Left lung (tissue), 10 donors: Measurements from ENCODE around the gene METTL16. TPM values are rescaled to one million over a fixed set of nuclear protein-coding genes. Genes with fewer than 3 reads are reported as not detected.

Source experiments
- ATAC-seq: fragments of 200-7000 bp; cut with Tn5 transposase; one replicate; pipeline ENCODE4 v1.9.1; 2020; ENCODE audit warnings: moderate library complexity
- DNase-seq, 4 donors: peaks; one replicate each; pipeline ENCODE4 v3.0.0-alpha.2; 2013 to 2020
- H3K27ac ChIP-seq, 2 donors: fragments of 200-600 bp; sonication (generic) in 1 of 2; one replicate each; pipeline versions ENCODE4 v1.5.0 to v1.8.0; 2020 to 2021
- H3K27me3 ChIP-seq, 2 donors: fragments of 200-600 bp; sonication (generic) in 1 of 2; one replicate each; pipeline versions ENCODE4 v1.5.0 to v1.8.0; 2020 to 2021
- H3K36me3 ChIP-seq, 2 donors: fragments of 200-600 bp; sonication (generic) in 1 of 2; one replicate each; pipeline versions ENCODE4 v1.5.0 to v1.8.0; 2020 to 2021
- H3K4me1 ChIP-seq, 2 donors: fragments of 200-600 bp; one replicate each; pipeline ENCODE4 v1.8.0; 2021
- H3K4me3 ChIP-seq, 2 donors: fragments of 200-600 bp; sonication (generic) in 1 of 2; one replicate each; pipeline versions ENCODE4 v1.5.0 to v1.8.0; 2020 to 2021; ENCODE audit warnings: mild to moderate bottlenecking in 1 of 2
- H3K9me3 ChIP-seq, 2 donors: fragments of 200-600 bp; sonication (generic) in 1 of 2; one replicate each; pipeline versions ENCODE4 v1.5.0 to v1.8.0; 2020 to 2021
- CTCF ChIP-seq, 2 donors: fragments of 200-600 bp; sonication (generic) in 1 of 2; IDR thresholded peaks; one replicate each; pipeline versions ENCODE4 v1.5.0 to v1.8.0; 2021; ENCODE audit warnings: antibody characterized with exemption in 2 of 2
- intact Hi-C, 2 donors: fragments of 100-400 bp; cut with DNase I; formaldehyde crosslinking; loops; one replicate each; pipeline versions ENCODE4 v1.11.2 to v1.14.2; 2022
- polyA plus RNA-seq, 6 donors: library from polyadenylated mRNA; unstranded; fragments of 120-200 nt; gene quantifications; one replicate each; pipeline ENCODE4 v1.2.1, GENCODE V29; 2013; ENCODE audit not compliant: insufficient read length in 6 of 6
- total RNA-seq, 2 donors: library from RNA; stranded (reverse); fragmentation: NEBNext Ultra II Directional; extraction: Animal tissue kit (Norgen Biotek cat#: 25700); gene quantifications; one replicate each; pipeline ENCODE4 v1.2.1, GENCODE V29; 2021
- donor health status: DM: no; HTN: yes; CAD: no.
- donor health status: DM: no; HTN: no; CAD: no.

The METTL16 gene
- total and polyA plus RNA-seq, 8 donors, result 25.1 to 51.8 (median 38.7) TPM

DNA sequence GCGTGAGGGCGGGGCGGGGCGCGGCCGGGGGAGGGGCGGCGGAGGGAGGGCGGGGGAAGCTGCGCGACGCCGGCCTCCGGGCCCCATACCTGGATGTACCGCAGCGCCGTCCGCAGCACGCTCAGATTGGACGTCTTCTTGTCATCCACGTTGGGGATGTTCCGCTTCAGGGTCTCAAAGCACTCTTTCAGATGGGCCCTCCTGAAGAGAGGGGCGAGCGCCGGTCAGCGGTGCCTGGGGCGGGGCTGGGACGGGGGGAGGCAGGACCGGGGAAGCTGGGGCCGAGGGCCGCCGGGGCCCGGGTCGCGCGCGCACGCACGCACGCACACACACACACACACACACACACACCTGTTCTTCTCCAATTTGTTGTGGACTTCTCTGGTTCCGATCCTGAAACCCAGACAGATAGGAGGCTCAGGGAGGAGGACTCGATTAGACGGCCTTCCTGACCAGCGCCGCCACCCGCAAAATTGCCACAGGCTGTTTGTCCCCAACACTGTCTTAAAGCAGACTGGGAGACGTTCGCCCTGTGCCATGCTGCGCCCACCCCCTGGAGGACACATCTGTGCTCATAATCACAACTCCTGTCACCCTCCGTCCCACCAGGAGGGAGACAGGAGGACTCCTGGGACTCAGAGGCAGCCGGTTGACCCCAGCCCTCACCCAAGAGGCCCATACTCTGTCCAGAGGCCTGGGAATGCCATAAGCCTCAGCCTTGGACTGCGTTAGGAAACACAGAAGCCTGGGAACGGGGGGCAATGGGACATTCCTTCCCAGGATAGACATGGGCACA lies 117.5 kb downstream of the METTL16 start:
- Histone ChIP-seq H3K4me1 (peaks cover 57 to 77% of the 10 kb centered on the region in 2 donors), H3K27me3 (no peaks in the 10 kb centered on the region), H3K36me3 (peaks cover 0 to 3% of the 10 kb centered on the region in 2 donors), H3K27ac (peak overlapping the region; percentile 99 to 100), H3K4me3 (peak overlapping the region; percentile 59 to 87), H3K9me3 (no peaks in the 10 kb centered on the region)
- intact Hi-C loops, result no loop called here
- DNase-seq (no peak), ATAC-seq (no peak)
- no peak for TF ChIP-seq CTCF (IDR thresholded peaks at IDR 0.05)

DNA sequence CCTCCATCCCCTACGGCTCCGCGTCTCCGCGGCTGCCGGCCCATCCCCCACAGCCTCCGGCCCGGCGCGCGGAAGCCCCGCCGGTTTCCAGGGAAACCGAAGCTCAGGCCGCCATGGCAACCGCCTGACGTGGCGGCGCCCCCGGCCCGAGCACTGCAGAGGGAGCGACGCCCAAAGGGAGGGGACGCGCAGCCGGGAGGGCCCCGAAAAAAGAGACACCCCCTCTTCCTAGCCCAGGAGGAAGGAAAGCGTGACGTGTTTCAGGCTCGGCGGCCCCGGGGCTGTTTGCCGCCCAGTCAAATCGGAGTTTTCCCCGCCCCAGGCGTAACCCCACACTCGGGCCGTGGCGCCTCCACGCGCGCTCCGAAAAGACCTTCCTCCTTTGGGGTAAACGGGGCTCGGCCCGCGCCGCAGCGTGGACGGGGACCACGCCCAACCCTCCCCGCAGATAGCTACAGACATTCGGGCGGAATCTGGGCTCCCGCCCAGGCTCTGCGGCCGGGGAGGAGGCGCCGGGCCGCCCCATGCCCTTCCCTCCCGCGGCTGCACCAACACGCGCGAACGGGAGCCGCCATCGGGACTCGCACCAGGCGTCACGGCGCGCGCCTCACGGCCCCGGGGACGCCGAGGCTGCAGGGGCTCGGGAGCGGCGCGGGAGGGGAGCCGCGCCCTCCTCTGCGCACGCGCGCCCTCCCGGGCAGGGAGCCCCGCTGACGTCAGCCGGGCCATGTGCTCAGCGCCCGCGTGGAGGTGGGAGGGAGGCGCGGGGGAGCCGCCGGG lies 118.3 kb downstream of the METTL16 start:
- H3K27me3 ChIP-seq, result no peaks in the 10 kb centered on the region
- ATAC-seq (peak; percentile 46), DNase-seq (peak; percentile 85 to 98 (median 92))
- intact Hi-C loops, result no loop called here
- peak overlapping the region; percentile 99 to 100 for H3K27ac ChIP-seq
- no peaks in the 10 kb centered on the region for H3K9me3 ChIP-seq
- TF ChIP-seq CTCF (IDR thresholded peaks at IDR 0.05), result no peak
- H3K4me3 ChIP-seq, result peak overlapping the region; percentile 59 to 87
- peaks cover 53 to 74% of the 10 kb centered on the region in 2 donors for H3K4me1 ChIP-seq
- H3K36me3 ChIP-seq, result peaks cover 0 to 4% of the 10 kb centered on the region in 2 donors

DNA sequence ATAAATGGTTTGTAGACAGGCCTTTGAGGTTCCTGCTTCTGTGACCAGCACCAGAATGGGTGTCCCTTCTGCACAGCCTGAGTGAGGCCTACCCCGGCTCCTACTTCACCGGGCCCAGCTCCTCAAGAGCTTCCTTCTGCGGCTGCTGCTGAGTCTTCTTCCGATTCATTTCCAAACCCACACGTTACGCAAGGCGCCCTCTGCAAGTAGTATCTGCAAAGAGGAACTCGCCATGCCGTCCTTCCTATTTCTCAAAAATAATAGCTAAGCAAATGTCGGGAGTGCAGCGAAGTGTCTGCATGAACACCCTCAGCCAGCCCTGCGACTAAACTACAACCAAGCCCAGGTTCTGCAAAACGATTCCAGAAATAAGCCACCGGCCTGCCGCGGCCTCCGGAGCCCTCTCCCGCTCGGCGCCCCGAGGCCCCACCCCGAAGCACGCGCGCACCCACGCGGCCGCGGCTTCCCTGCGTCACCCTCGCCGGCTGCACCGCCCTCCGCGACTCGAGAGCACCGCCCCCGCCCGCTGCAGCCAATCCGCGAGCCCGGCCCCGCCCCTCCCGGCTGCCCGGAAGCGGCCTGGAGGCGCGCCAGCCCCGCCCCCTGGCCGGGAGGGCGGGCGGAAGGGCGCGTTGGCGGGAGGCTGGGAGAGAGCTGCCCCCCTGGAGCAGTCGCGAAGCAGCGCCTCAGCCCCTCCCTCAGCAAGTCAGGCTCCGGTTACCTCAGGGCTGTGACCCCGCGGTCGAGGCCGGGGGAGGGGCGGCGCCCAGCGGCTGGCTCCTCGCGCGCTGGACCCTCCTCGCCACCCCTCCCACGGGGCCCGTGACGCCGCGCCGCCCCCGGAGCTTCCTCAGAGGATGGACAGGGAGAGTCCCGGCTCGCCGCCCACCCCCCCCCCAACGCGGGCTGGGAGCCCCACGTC lies 119.2 kb downstream of the METTL16 start:
- Histone ChIP-seq H3K36me3 (peaks cover 0 to 13% of the 10 kb centered on the region in 2 donors), H3K27ac (peak overlapping the region; percentile 99 to 100), H3K4me3 (peak overlapping the region; percentile 59 to 87), H3K4me1 (peaks cover 45 to 65% of the 10 kb centered on the region in 2 donors), H3K9me3 (no peaks in the 10 kb centered on the region), H3K27me3 (no peaks in the 10 kb centered on the region)
- TF ChIP-seq CTCF (IDR thresholded peaks at IDR 0.05), result no peak
- peak; percentile 60 for ATAC-seq
- intact Hi-C loops, result no loop called here
- DNase-seq, result peak; percentile 92 to 97 (median 95)

DNA sequence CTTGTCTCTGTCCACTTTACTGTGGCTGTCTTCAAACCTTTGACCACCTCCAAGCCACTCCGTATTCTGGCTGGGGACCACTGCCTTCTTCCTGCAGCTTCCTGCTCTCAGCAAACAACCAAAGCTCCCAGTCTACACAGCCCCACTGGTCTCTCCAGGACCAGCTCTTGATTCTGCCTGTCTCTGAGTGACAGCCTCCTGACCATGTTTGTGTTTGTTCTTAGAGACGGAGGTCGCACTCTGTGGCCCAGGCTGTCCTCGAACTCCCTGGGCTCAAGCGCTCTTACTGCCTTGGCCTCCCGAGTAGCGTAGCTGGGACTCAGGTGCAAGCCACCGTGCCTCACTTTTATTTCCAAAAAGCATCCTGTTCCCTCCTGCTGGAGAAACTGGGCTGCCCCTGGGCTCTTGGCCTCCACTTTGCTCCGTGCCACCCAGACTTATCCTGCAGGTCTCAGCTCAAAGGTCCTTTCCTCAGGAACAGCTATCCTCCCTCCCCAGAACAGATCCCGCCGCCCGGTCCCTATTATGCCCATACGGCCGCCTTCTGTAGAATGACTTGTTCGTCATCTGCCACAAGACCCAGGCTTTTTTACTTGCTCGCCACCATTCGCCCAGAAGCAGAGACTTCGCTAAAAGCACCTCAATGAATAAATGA lies 120.0 kb downstream of the METTL16 start:
- Histone ChIP-seq H3K27ac (peak overlapping the region; percentile 99 to 100), H3K4me1 (peaks cover 40 to 57% of the 10 kb centered on the region in 2 donors), H3K36me3 (peaks cover 0 to 20% of the 10 kb centered on the region in 2 donors), H3K4me3 (peak overlapping the region; percentile 27 to 87), H3K27me3 (no peaks in the 10 kb centered on the region), H3K9me3 (no peaks in the 10 kb centered on the region)
- no peak for ATAC-seq
- DNase-seq, result peak in 1 of 4 donors; percentile 67
- TF ChIP-seq CTCF (IDR thresholded peaks at IDR 0.05), result no peak
- intact Hi-C loops, result no loop called here
